GM21423 (cell line): ENCODE measurements around the gene SACM1L.

ENCODE experiments used
- ATAC-seq: cut with Tn5 transposase; IDR thresholded peaks from one replicate; pipeline ENCODE4 v1.9.1; 2021; ENCODE audit warnings: mild to moderate bottlenecking, moderate library complexity; ENCODE audit not compliant: unreplicated experiment

SACM1L gene

DNA sequence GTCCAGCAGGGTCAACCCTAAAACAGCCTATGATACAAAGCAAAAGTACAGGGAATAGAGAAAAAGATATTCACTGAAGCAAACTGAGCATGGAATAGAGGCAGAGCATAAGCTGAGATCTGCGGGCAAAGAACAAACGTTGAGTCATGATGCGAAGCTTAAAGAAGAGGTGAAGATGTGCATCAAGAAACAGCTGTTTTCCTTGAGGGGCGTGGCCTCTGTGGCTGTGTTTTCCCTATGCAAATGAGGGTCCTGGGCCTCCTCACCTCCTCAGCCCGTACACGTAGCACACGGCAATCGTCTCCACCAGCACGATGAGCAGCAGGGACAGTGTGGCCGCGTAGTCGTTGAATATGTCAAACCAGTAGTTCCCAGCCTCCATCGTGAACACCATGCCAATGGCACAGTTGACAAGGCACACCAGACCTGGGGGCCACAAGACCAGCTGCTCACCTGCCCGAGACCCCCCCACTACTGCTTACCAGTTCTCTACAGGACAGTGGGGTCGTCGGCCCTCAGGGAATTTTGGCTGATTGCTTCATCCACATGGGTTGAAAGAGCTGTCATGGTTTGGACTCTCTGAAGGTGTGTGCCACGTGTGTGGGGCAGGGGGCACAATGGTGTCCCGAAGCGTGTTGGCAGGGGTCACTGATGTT is 73.6 kb downstream of the SACM1L start:
- ATAC-seq = no peak

DNA sequence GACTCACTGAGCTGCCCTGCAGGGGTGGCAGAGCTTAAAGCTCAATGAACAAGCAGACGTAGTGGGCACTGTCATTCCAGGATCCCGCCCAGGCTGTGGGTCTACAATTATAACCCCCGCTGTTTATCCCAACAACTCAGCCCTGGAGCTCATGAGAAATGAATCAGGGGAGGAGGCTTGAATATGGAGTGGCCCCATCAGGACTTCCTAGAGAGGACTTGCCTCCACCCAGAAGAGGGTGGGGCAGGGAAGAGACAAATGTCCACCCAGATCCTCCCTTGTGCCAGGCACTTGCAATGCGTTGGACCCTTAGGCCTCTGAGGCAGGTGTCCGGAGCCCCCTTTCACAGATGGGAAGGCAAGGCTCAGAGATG is 74.1 kb downstream of the SACM1L start:
- no peak for ATAC-seq

DNA sequence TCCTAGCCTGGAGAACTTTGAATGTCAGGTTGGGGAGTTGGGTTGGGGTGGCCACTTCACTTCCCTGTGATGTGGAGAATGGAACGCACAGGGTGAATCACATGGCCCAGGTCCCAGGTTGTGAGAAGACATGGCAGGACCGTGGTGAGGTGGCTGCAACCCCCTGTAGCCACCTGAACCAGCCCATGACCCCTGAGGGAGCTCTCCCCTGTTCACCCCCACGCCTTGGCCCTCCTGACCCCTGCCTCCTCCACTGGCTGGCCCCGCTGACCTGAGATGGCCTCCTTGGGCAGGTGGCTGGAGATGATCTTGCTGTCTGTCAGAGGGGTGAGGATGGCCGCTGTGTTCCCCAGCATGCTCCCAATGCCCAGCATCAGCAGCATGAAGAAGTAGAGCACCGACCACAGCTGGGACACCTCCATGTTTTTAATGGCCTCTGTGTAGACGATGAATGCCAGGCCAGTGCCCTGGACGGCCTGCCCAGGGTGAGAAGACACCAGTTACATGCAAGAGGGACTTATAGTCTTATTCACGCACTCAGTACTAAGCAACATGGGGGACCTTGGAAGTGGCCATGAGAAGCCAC is 76.2 kb downstream of the SACM1L start:
- ATAC-seq = no peak

DNA sequence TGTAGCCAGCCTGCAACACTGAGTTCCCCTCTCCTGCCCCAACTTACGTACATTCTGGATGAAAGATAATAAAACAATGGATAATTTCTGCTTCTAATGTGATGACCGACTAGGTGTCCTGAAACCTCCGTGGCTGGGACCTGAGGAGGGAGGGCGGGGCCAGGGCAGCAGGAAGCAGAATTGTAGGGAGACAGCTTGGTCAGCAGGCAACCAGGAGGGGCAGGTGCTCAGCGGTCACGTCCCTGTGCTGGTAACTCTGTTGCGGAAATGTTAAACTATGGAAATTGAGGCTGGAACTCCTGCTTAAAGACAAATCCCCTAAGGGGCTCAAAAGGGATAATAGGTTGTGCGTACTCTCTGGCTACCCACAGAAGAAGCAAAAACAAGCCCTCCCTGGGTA is 76.8 kb downstream of the SACM1L start:
- ATAC-seq = no peak

DNA sequence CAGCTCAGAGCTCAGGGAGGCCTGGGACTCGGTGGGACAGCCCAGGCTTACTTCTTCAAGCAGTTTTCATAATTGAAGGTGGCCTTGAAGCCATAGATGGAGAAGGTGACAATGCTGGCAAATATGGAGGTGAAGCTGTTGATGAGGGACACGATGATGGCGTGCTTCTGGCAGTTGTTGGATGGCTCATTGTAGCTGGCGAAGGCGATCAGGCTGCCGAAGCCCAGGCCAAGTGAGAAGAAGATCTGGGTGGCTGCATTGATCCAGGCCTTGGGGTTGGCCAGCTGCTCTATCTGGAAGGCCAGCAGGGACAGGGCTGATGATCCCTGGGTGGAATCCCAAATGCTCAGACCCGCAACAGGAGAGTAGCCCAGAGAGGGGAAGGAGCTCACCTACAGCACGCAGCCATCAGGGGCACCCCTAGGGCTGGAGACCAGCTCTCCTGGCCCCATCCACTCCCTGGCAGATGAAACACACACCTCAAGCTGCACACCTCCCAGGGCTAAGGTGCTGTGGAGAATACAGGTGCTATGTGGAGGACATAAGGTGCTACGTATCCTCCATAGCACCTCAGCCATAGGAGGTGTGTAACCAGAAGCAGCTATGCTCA is 82.1 kb downstream of the SACM1L start:
- ATAC-seq = no peak

DNA sequence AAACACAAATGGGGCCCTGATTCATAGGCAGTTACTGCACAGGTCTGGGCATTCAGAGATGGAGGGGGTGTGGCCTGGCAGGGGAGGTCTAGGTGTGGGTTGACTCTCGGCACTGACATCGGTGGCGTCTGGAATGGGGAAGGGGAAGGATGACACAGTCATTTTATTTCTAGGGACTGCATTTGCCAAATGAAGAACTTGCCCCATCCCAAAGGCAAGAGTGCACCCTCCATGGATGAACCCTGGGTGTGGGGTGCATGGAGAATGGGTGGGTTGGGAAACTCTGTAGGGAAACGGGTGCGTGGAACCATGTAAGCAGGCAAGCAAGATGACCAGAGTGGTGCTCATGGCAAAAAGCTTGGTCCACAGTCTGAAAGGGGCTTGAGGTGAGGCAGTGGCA is 82.6 kb downstream of the SACM1L start:
- no peak for ATAC-seq

DNA sequence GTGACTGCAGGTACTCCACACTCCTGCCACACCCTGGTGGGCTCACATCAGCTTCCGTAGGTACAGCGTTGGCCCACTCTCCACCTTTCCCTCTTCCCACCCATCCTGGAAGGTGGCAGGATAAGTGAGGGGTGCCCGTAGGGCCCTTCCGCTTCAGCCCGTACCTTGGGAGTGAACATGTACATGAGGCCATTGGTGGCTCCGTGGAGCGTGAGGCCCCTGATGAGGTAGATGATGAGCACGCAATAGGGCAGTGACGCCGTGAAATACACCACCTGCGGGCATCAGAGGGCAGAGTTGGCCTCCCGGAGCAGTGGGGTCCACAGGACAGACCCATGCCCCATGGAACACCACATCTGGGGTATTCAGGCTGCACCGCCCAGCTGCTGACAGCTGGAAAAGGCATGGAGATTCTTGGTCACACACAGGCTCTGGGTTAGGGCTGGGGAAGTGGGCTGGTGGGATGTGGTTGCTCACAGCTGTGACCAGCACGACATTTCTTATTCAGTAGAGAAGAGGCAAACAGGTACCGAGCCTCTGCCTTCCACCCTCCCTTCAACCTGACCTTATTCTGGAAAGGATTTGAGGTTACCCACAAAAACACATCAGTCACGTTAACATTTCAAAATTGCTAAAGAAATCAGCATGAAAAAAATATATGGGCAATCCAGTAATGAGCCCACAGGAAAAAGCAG is 83.3 kb downstream of the SACM1L start:
- ATAC-seq = no peak

DNA sequence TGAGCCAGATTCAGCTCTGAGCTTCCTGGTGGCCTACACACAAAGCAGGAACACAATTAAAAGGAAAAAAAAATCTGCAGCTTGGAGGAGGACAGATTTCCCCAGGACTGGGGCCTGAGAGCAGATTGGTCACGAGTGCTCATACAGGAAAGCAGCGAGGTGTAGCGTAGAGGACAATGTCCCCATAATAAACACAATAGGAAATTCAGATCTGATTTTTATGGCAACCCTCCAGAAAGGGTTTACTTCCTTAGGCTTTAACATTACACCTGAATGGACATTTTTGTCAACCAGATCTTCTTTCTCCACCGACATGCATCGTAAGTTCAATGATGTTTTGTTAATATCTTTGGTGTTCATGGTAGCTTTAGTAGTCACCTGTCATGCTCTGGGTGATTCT is 83.9 kb downstream of the SACM1L start:
- ATAC-seq = no peak

DNA sequence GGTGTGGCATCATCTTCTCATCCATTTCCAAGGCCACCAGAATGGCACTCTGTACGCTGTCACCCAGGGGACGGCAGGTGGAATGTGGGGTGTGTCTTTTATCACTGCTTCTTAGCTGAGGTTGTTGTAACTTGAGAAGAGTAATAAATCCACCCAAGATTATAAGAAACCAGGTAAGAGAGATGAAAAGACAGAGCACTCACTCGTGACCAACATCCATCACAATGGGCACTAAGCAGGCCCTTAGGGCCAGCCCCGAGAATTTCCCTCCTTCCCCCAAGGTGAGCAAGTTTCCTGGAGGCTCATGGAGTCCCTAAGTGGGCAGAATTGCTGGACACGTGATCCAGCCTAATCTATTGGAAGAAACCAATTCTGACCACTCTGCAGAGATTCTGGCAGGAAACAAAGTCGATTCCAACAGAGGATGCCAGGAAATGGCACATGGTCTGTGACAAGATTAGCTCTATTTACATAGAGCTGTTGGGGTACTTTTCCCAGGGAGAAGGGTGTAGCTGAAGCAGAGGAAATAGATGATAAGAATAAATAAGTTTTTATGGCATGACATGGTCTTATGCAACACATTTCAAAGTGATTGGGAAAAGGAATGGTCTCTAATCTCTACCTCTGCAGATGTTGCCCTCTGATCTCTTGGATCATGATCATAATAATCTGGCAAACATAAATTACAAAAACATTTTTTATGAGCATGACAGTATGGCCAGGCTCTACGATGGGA is 84.7 kb downstream of the SACM1L start:
- ATAC-seq = no peak

DNA sequence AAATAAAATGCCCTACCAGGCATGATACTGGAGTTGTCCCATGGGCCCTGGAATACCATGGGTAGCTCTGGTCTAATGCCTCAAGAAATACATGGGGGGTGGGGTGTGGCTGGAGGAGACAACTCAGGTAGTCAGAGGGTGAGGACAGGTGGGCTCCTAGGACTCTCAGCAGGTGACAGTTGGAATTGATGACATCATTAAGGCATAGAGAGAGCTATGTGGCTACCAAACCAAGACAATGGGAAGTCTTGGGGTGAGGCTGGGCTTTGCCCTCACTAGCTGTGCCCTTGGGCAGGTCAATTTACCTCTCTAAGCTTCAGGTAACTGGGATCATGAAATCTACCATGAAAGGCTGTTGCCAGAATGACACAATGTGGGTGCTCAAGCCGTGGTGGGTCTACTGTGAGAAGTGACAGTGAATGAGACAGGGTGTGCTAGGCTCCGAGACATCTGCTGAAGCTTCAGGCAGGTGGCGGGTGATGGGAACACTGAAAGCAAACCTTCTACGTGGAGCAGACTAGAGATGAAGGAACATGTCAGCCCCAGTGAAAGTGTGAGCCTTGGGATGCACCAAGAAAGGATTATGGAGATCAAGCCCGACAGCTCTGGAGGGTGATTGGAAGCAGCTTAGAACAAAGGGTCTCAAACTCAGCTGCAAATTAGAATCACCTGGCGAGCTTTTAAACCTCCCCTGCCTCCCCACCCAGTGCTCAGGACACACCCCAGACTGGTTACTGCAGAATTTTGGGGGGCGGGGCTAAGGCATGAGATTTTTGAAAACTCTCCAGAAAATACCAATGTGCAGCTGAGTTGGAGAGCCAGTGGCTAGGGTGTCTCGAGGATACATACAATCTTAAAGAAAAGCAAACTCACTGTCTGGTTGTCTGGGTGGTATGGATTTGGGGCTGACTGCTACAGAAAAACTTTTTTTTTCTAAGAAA is 85.7 kb downstream of the SACM1L start:
- ATAC-seq = no peak

DNA sequence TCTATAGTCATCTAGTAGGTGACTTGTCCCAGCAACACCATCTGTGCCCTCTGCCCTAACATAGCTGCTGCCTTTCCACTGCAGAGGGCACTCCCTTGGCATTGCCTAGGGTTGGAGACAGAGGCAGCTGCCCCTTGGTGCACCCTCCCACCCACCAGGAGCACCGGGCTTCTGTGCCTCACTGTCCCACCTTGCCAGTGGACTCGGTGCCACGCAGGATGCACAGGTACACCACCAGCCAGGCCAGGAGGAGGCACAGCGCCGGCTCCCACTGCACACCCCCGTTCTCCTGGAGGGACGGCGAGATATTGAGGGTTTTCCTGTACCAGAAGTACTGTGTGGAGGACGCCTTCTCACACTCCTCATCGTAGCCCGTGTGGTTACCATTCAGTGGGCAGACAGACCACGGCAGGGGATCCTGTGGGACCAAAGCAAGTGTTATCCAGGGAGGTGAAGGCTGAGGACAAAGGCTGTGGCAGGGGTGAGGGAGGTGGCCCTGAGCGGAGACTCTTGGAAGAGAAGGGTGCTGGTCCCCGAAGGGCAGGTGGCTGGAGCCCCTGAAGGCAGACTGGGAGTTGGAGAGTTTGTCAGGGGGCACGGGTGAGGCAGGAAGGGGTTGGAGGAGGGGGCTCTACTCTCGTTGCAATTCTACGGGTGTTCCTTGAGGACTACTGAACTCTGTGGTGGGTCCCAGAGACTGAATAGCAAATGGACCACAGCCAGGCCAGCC is 86.5 kb downstream of the SACM1L start:
- no peak for ATAC-seq

DNA sequence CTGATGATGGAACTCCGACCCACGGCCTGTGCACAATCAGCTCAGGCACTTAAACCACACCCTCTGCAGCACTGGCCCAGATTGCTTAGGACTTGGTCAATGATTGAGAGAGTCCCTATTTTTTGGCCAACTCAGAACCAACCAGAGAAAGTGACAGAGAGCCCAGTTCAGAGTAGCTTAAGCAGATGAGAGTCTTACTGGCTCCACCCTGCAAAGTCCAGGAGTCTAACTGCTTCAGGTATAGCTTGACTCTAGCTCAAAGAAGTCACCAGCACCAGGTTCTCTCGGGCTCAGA is 87.1 kb downstream of the SACM1L start:
- no peak for ATAC-seq

DNA sequence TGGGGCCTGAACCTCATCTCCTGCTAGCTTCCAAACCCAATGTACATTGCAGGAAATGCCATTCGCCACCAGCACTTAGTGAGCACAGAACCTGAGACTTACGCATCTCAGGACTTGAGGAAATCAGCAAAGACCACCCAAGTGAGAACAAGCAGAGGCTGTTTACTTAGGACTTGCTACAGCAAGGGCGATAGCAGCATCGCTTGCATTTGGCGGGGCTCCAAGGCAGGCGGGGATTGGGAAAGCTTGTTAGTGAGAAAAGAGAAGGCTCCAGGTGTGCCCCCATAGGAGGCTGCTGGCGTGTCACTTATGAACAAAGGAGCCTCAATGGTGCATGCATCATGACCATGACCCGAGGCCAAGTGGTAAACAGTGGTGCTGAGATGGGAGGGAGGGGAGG is 87.4 kb downstream of the SACM1L start:
- no peak for ATAC-seq

DNA sequence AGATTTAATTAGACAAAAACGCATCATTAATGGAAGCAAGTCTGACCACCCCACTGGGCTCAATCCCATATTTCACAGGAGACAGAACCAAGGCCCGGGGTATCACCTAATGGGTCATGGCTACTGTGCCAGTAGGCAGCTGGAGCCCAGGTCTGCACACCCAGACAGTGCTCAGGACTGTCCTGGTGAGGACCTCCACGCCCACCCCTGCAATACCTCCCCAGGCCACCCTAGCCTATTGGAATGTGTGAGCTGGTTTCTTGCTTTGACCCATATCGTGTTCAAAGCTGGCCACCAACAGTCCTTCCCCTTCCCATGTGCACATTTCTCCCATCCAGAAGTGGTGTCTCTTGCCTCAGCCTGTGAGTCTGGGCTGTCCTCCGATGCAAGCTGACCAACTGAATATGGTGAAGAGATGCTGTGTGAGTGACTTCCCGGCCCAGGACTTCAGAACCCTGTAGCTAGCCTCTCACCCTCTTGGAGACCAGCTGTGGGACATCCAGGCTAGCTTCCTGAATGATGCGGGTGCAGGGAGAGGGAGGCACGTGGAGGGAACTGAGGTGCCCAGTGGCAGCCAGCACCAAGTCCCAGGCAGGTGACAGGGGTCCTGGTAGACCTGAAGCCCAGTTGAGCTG is 88.0 kb downstream of the SACM1L start:
- ATAC-seq = no peak

DNA sequence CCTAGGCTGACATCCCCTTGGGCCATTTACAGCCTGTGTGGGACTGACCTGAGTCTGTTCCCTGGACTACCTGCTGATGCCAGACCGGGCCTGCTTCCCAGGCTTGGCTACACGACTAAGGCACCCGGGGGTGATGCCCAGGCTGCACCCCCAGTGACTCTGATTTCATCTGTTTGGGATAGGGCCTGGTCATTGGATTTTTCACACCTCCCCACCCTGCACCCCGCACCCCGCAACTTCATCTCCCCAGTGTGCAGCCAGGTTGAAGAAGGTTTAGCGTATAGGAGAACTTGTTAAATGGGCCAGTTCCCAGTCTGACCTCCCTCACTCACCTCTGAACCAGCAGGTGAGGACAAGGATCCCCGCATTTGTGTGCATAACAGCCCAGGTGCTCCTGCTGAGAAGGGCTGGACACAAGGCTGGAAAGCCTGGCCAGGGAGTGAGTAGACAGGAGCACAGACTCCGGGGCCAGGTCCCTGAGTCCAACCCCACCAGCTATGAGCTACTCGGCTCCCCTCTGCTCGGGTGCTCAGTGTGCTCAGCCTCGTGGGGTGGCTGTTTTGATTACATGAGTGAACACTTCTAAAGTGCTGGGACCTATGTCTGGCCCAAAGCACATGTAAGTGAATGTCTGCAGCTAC is 88.7 kb downstream of the SACM1L start:
- ATAC-seq = no peak

DNA sequence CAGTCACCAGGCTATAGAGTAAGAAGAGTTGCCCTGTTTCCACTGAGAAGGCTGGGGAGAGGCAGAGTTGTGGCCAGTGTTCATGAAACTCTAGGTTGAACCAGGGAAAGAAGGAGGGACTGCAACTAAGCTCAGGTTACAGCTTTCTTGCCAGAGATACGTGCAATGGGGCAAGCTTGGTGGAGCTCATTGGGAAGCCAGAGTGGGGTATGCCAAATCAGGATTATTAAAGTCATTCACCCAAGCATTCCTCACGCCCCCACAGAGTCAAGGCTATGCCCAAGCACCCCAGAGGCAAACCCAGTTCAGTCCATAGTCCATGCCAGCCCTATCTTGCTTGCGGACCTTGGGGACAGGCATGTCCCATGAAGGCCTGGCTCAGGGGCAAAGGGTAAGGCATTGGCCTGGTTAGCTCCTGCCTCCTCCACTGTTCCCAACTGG is 89.6 kb downstream of the SACM1L start:
- no peak for ATAC-seq

DNA sequence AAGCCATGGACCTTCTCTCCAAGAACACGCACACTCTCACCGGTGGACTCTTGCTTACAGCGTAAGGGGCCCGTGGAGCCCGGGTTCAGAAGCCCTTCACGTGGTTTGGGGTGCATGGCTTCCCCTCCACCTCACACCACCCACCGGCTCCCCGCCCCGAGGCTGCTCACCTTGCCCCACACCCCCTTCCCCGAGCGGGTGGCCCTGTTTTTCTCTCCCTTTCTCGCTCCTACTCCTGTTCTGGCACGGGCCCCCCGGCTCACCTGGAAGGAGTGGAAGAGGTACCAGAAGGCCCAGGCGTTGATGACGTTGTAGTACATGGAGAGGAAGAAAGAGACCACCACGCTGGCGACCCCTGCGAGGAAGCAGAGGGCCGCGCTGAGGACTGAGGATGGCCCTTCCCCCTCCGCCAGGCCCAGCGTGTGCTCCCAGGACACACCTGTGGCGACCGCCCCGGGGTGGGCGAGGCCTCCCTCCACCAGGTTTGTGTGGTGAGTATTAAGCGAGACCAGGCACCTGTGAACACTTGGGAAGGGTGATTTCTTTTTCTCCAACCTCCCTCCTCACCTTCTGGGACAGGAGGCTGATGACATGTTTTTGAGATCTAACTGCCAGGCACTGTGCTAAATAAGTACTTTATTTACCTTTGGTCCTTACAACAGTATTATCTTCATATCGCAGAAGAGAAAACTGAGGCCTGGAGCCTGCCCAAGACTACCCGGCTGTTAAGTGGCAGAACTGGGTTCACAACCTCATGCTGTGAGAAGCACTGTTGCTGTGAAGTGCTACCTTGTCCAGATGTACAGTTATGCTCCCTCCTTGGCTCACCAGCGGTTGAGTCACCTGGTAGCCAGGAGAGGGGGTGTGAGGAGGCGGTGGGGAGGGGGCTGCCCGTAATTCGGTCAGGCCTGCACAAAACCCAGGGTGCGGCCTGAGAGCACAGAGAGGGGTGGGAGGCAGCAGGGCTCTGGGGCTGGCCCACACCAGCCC is 90.8 kb downstream of the SACM1L start:
- no peak for ATAC-seq

DNA sequence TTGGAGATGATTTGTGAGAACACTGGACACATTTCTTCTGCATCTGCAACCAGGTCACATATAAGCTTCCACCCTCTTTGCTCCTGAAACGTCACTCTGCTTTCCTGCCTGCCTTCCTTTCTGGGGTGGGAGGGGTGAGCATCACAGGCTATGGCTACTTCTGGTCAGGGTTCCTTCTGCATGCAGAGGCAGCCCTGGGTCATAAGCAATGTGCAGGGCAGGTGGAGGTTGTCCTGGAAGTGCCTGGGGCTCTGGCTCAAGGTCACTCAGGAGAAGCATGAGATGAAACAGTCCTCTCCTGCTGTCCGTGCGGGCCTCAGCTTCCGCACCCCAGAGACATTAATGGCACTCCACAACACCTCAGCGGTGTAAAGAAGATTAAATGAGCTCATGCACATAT is 92.1 kb downstream of the SACM1L start:
- no peak for ATAC-seq
